ENCODE data around the gene GATA1. TPM values are rescaled to one million over a fixed set of nuclear protein-coding genes. Genes with fewer than 3 reads are reported as not detected.

GATA1 gene
- total and polyA plus RNA-seq, 10 of the 15 experiments (the other 5 are each of a cell fraction or from before 2014, with no cell fraction given): 0.24 to 0.36 TPM; not detected in 8

DNA sequence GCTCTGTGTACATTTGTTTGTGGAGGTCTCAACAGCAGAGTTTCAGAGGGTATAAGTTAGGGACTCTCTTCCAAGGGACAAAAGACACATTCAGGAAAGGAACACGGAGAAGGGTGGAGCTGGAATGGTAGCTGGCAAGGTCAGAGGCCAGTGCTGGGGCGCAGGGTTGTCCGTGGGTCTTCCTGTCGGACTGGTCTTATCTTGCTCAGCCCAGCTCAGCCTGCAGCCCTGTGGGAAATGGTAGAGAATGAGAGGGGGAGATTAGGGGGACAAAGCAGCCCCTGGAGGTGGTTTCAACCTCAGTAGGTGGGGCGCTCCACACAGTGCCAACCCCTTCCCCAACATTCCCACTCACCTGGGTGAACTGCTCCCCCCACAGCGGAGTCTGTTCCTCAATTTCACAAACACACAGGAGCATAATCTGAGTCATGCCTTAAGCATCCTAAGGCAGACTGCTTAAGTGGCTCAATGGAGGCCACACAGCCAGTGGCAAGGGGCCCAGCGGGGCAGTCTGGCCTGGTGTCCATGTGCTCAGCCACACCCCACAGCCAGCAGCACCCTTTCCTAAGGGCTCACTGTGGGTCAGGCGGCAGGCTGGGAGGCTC is 8.6 kb downstream of the GATA1 start:
- DNase-seq (ENCODE audit: low read depth, low spot score) (no peak), FAIRE-seq (no peak), ATAC-seq (no peak)
- TF ChIP-seq ZZZ3 (IDR thresholded peaks at IDR 0.05; ENCODE audit: control insufficient read depth, insufficient read length, low read depth) (no peak), MXI1 (IDR thresholded peaks at IDR 0.05; ENCODE audit: low read depth, low read length) (no peak), CBX3 (IDR thresholded peaks at IDR 0.05; ENCODE audit: borderline replicate concordance, low read depth) (no peak), JUNB (IDR thresholded peaks at IDR 0.05) (no peak), BCL3 (IDR thresholded peaks at IDR 0.05; ENCODE audit: borderline replicate concordance, insufficient read depth, low read depth, low read length, poor library complexity, severe bottlenecking) (no peak), GATAD2B (conservative IDR thresholded peaks at IDR 0.05; ENCODE audit: low read depth) (no peak), FOXM1 (IDR thresholded peaks at IDR 0.05; ENCODE audit: low read depth, low read length) (no peak), RELB (IDR thresholded peaks at IDR 0.05; ENCODE audit: low read depth) (no peak), NR2C2 (IDR thresholded peaks at IDR 0.05; ENCODE audit: borderline replicate concordance, control insufficient read depth, insufficient read length, low read depth) (no peak)
- WGBS (ENCODE audit: insufficient coverage, insufficient replicate concordance, low lambda C conversion rate, missing lambda C conversion rate): 38% methylated on average over 8 of the region's 8 CpGs
- in situ Hi-C loops (cut with MboI): loop anchor here (5.0 kb wide), 1 partner anchor 32 kb away; the partner anchor contains the start of gene ERAS
- no peak overlapping the region for H3K4me3 ChIP-seq
- no peaks in the 10 kb centered on the region for H4K20me1 ChIP-seq (ENCODE audit: control insufficient read depth, insufficient read depth)
- H3K36me3 ChIP-seq (ENCODE audit: control insufficient read depth in 2 of 2, insufficient read depth in 2 of 2, low read length in 1 of 2): no peaks in the 10 kb centered on the region
- no peaks in the 10 kb centered on the region for H3K9me3 ChIP-seq (replicated peaks; ENCODE audit: control insufficient read depth, insufficient read depth, low read length)
- intact Hi-C loops (cut with micrococcal nuclease; ENCODE audit: unreplicated experiment): no loop called here
- H3K27ac ChIP-seq (ENCODE audit: control insufficient read depth, insufficient read depth): no peak overlapping the region
- H3K9ac ChIP-seq (ENCODE audit: control insufficient read depth, insufficient read depth, low read length): no peak overlapping the region
- H3K4me1 ChIP-seq (ENCODE audit: control insufficient read depth, insufficient read depth, low read length): no peaks in the 10 kb centered on the region
- CTCF ChIA-PET: no interaction called here
- no peak overlapping the region for H2AFZ ChIP-seq (ENCODE audit: control insufficient read depth, low read depth, low read length)
- no TSS peak for BruUV-seq (replicated peaks)
- POLR2A ChIA-PET: no interaction called here
- SMC1A ChIA-PET (ENCODE audit: uncharacterized antibody, unreplicated experiment): no interaction called here
- H3K27me3 ChIP-seq (replicated peaks in 1 of 2; ENCODE audit: control insufficient read depth in 2 of 2, insufficient read depth in 2 of 2, low read length in 1 of 2): no peaks in the 10 kb centered on the region
- no peaks in the 10 kb centered on the region for H3K79me2 ChIP-seq (ENCODE audit: control insufficient read depth, insufficient read depth, low read length)
- H3K4me2 ChIP-seq (ENCODE audit: control insufficient read depth, insufficient read depth): no peak overlapping the region
- RAD21 ChIA-PET (ENCODE audit: unreplicated experiment): no interaction called here

Data from GM12878 (cell line).